Colon (tissue), 2 donors: ENCODE measurements around the gene MYRIP.

ENCODE experiments used
- FAIRE-seq: peaks from 2 replicates; lab custom pipeline; 2012; peaks lifted over from hg19 to GRCh38; lab: Jason Lieb, UNC
- donor health status: control.
- donor health status: control.

MYRIP gene

GRCh38 chr3:40189118-40189517 is 379.7 kb downstream of the MYRIP start:
- FAIRE-seq: no peak

DNA sequence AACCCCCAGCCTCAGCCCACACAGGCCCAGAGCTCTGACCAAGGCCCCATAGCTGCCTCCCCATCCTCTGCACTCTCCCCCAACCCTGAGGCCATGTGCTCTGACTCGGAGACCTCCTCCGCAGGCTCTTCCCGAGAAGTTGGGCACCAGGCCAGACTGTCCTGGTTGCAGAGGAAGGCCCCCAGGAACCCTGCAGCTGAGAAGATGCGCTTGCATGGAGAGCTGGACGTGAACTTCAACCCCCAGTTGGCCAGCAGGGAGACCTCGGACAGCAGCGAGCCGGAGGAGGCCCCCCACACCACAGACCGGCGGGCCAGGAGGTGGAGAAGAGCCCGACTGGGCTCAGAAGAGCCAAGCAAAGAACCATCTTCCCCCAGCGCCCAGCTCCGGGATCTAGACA is 380.6 kb downstream of the MYRIP start:
- no peak for FAIRE-seq

DNA sequence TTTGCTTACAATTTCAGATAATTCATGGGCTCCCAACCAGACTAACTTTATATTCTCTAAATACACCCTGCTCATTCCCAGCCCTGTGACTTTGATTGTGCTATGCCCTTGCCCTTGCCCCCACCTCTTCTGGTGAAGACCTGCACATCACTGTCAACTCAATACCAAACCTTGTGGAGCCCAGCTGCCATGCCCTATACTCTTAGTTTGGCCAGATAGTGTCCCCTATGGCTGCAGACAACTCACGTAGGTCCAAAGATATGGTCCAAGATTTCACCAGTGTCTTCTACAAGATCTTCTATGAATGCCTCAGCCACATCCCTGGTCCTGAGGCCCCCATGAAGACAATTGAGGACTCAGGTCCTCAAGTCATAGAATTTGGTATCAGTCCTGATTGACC is 381.8 kb downstream of the MYRIP start:
- no peak for FAIRE-seq

DNA sequence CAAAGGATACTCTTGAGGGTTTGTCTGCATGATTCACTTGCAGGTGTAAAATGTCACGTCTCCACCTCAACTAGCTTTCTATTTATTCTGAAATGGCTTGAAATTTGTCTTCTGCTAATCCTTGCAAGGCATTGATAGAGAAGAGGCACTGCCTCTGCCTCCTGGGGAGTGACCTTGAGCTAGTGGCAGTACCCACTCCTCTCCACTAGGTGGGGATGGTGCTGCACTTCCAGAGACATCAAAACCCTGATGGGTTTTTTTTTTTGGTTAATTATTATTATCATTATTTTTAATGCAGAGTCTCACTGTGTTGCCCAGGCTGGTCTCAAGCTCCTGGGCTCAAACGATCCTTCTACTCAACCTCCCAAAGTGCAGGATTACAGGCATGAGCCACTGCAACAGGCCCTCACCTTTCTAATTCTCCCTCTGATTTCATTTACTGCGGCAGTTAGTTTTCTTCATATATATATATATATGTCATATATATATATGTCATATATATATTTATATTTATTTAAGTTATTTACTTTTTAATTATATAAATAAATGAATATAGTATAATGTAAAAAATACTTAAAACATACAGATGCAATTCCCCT is 382.5 kb downstream of the MYRIP start:
- no peak for FAIRE-seq

- FAIRE-seq: no peak
These were observed 383.2 kb downstream of the MYRIP start for GRCh38 chr3:40192628-40193027.

GRCh38 chr3:40196966-40197365 is 387.6 kb downstream of the MYRIP start:
- no peak for FAIRE-seq

DNA sequence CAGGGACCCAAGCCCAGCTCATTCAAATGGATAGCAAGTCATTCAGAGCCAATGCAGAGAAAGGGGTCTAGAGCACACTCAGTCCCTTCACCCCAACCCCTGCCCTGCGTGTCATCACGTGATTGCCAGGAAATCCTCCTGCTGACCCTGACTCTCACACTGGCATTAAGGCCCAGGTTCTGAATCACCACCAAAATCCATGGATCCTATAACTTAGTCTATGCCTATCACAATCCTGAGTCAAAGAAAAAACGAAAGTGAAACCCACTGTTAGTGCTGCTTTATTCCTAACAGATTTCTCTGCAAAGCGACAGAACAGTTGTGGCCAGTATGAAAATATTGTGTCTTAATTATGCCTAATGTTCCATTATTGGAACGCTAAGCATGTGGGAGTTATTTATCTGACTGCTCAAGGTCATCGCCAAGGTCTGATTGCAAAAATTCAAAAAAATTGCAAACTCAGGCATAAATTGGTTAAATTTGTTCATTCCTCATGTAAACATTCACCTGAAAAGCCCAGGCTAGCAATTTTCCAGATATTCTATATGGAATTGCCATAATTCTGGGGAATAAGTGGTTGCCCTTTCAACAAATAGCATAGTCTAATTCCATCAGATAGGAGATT is 391.4 kb downstream of the MYRIP start:
- FAIRE-seq: no peak

DNA sequence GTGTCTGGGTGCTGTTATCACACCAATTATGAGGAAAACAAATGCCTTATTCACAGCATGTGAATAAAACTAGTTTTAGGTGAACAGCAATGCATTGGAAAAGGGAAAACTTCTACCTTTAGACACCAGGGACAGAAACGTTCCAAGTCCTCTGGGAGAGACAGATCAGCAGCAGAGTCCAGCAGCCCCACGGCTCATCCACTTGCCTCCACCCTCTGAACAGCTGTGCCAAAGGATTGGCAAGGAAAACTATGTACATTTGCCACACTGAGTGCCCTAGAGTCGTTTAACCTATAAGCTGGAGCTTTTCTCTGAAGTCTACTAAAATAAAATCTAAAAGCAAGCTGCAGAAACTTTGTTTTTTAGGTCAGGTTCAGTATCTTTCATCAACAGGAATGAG is 392.4 kb downstream of the MYRIP start:
- no peak for FAIRE-seq

- no peak for FAIRE-seq
These were observed 397.1 kb downstream of the MYRIP start for GRCh38 chr3:40206522-40206921.

GRCh38 chr3:40207796-40208195 is 398.4 kb downstream of the MYRIP start:
- FAIRE-seq: no peak

DNA sequence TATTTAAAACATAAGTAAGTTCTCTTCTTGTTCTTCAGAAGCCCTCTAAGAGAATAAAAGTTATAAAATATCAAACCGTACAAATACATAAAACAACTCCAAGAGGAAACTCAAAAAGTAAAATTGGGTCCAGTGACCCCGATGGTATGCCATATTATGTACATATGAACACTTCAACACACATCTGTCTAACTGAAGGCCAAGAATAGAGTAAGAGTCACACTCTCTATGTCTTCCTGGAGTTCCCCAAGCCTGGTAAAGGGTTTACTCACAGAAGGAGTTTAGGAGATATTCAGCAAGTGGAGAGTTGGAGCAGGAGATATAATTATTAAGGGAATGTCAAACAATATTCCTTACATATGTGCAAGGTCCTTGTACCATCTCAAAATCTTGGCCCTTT is 398.8 kb downstream of the MYRIP start:
- no peak for FAIRE-seq

DNA sequence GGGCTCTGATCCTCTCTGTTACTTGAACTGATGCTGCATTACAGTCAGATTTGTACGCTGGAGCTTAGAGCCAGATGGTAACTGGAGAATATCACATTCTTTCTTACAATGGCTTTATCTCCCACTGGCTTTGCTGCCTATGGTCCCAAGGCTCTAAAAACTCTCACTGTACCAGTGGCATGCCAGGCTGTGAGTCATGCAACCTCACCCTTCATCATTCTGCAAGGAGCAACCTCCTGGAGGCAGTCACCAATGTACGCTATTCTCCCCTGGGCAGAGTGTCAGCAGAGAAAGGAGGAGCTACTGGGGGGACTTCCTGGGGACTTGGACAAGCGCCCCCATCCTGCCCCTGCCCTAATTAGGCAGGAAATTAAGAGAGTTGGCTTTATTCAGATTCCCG is 402.2 kb downstream of the MYRIP start:
- FAIRE-seq: no peak

DNA sequence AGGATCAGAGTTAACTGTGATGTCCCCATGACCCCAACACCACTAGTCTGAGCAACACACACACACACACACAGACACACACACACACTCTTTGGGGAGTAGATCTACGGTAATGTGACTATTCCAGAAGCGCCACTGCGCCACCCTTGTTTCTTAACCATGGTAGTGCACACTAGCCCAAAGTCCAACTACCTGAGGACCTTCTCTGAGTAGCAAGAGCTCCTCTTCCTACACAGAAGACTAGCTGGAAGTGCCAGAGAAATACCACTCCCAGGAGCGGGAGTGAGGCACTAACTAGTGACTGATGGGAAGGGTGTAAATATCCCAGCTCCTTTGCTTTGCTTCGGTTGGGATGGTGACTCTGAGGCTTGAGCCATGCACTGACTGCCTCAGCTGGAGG is 404.1 kb downstream of the MYRIP start:
- no peak for FAIRE-seq

DNA sequence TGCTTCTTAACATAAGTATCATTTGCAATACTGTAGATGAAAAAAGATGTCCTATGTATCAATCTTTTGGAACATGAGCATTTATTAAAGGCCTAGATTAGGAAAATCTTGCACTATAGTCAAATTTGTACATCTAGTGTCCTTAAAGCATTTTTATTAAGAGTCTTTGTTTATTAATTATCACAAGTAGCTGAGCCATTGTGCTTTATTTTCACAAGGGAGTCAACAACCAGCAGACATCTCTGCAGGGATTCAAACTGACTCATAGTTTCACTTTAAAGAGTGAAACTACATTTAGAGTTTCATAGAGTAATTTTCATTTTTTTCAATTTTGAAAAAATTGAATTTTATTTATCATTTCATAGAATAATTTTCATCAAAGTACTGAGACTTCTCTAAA is 405.6 kb downstream of the MYRIP start:
- FAIRE-seq: no peak

- FAIRE-seq: no peak
These were observed 407.1 kb downstream of the MYRIP start for GRCh38 chr3:40216471-40216870.

DNA sequence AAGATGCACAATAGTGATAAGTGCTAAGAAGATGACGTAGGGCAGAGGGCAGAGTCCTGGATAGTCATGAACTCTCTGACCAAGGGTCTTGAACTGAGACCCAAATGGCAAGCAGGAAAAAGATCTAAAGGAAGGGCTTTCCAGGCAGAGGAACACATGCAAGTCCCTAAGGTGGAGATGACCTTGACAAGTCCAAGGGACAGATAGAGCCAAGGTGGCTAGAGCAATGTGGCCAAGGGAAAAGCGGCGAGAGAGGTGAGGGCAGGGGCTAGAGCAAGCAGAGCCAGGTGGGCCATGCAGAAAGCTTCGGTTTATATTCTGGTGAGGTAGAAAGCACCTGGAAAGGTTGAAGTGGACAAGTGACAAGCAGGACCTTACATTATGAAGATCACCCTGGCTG is 414.4 kb downstream of the MYRIP start:
- FAIRE-seq: no peak

DNA sequence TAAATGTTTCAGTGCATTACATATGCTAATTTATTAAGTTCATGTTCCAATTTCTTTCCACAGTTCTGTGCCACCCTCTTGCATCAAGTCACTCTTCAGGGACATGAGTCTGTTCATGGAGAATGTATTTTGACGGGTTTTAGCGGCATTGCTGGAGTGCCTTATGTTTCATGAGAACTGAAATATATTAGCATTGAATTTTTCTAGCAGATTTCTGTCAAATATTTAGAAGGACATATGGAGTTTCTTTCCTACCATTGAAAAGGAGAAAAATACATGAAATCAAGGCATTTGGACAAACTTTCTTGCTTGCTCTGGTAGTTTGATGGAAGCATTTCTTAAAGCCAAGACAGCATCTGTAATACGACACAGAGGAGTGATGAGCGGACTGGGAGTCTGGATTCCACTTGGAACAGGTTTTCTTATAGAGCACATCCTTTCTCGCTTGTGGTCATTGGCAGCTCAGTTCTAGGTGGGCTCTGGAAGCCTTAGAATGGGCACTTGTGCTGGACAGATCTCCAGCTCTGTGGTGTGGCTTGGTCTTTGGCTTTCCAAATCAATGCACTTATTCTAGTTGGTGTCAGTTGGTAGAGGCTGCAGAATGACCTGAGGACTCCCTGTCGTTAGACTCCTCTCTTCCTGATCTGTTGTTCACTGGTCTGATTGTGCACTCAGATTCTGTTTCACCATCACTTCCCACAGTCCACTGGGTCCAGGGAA is 415.5 kb downstream of the MYRIP start:
- no peak for FAIRE-seq

- FAIRE-seq: no peak
These were observed 417.2 kb downstream of the MYRIP start for GRCh38 chr3:40226636-40227035.

DNA sequence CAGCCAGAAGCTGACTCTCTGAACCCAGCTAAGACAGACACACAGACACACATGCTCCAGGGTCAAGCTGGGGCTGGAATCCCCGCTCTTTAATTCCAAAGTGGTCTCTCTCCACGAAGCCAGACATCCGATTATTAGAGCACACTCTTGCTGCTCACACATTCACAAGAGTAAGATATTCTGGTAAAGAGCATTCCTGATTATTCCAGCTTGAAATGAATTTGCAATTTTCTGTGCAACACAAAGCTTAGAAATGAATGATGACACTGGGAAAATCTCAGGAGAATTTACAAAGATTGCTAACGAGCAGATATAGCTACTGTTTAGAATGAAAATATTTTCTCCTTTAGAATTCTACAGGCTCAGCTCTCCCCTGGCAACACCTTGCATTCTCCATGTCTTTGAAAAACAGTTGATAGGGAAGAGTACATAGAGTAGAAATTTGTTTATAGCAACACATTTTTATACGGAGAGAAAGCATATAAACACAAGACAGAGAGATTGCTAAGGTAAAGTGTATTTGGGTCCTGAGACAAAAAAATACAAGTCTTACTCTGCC is 419.5 kb downstream of the MYRIP start:
- FAIRE-seq: no peak

GRCh38 chr3:40229386-40229785 is 420.0 kb downstream of the MYRIP start:
- FAIRE-seq: no peak

DNA sequence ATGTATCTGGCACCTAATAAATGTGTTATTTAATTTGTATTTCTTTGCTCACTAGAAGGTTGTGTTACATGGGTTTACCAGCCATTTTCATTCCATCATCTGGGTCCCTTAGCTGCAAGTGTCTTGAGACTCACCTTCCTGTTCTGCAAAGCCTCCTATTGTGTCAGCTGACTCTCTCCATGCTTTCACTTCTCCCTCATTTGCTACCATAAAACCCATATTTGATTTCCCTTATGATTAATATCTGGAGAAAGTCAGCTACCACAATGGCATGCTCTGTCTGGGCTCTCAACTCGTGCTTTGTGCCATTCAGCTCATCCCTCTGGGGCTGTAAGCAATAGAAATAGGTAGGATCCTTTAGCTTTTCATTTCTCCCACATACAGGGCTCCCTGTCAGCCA is 420.6 kb downstream of the MYRIP start:
- no peak for FAIRE-seq

GRCh38 chr3:40230382-40230781 is 421.0 kb downstream of the MYRIP start:
- FAIRE-seq: no peak

GRCh38 chr3:40232626-40233025 is 423.2 kb downstream of the MYRIP start:
- no peak for FAIRE-seq

- FAIRE-seq: no peak
These were observed 427.8 kb downstream of the MYRIP start for GRCh38 chr3:40237159-40237558.
